22Rv1 (cell line): Measurements from ENCODE around the gene ZNF317.

ENCODE experiments used
- CTCF ChIP-seq: fragments of 450-650 bp; IDR thresholded peaks from 2 replicates; pipeline ENCODE4 v1.5.1; 2017; ENCODE audit warnings: mild to moderate bottlenecking
- ZFX ChIP-seq: fragments of 450-650 bp; IDR thresholded peaks from 2 replicates; pipeline ENCODE4 v1.6.1; 2017; ENCODE audit warnings: antibody characterized with exemption, borderline replicate concordance

GRCh38 chr19:9146882-9147281, 6.7 kb downstream of the ZNF317 start:
- TF ChIP-seq CTCF (no peak), ZFX (no peak)
